NOMO-1 (cell line): ENCODE measurements around the gene ZC3H4.

Experiments
- DNase-seq, 2 experiments: peaks; one replicate each; lab custom pipeline; 2025; ENCODE audit not compliant: unreplicated experiment in 2 of 2; lab: John Stamatoyannopoulos, UW

ZC3H4 gene

DNA sequence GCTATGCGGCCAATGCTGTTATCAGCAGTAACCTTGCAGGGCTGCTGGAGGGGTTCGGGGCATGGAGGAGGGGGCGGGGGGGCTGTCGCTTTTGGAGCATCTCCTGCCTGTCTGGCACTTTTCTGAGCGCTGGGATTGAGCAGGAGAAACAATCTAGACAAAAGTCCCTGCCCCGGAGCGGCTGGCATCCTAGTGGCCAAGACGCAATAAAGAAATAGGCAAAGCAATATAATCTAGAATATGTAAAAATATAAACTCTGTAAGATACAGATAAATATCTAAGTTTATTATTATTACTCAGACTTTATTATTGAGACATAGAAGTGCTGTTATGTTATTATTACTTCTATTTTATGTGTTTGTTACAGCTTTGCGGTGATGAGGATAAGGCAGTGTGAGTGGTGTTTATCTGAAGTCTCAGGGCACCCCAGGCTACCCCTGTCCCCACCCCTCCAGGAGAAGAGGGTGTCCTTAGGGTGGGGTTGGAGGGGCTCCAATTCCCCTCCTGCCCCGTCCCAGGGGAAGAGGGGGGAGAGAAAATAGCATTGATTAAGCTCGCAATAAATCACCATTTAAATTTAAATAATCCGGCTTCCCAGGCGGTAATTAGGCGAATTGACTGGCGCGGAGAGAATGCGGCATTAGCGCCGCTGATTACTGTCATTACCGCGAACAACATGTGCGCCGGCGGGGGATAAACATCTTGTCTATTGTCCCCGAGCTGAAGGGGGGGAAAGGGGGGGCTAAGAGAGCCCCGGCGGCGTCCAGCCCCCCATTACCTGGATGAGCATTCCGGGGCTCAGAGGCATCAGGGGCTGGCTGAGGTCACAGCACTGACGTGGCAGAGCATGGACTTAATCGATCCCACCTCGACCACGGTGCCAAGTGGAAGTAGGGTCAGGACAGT is 90.8 kb downstream of the ZC3H4 start:
- DNase-seq = no peak

DNA sequence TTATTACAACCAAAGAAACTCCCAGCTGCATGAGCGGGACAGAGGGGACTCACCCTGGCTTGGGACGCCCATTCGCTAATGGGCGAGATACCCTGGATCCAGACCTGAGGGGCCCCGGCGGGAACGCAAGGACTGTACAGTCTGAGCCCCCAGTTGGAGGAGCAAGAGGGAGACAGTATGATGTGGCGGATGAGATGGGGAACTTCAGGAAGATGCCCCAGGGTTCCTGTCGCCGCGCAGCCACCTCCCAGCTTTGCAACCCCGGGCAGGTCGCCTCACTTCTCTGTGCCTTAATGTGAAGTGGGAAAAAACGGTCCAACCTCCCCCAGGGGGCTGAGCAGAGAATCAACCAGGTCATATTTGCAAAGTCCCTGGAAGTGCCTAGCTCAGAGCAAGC is 91.4 kb downstream of the ZC3H4 start:
- no peak for DNase-seq

DNA sequence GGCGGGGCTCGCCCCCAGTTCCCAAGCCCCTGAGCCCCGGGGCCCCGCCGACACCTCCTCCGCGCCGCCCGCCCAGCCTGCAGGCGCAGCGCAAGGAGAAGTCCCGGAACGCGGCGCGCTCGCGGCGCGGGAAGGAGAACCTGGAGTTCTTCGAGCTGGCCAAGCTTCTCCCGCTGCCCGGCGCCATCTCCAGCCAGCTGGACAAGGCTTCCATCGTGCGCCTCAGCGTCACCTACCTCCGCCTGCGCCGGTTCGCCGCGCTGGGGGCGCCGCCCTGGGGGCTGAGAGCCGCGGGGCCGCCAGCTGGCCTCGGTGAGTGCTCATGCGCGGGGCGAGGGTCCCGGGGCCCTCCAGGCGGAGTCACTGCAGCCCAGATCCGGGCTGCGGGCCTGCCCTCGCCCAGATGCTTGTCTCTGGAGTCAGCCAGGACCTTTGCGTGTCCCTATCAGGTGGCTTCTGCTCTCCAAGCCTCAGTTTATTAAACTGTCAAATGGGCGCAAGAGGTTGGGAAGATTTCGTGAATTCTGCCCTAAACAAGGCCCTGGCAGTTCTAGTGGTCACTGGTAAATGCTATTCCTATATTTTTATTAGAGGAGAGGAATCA is 91.9 kb downstream of the ZC3H4 start:
- no peak for DNase-seq

DNA sequence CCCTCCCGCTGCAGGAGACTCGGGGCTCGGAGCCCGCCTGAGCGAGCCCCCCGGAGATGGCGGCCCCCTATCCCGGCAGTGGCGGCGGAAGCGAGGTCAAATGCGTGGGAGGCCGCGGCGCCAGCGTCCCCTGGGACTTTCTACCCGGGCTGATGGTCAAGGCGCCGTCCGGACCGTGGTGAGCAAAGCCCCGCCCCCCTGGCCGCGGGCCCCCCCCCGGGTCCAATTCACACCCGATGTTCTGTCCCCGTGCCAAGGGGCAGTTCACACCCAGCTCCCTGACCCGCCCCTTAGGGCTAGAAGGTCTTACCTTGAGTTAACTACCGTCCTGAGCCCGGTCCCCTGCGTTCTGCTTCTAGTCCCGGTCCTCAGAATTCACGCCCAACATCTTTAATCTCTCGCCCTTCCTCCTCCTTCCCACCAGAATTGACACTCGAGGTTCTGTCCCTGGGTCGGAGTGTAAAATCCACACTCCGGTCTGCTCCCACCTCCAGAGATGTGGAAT is 92.5 kb downstream of the ZC3H4 start:
- no peak for DNase-seq

DNA sequence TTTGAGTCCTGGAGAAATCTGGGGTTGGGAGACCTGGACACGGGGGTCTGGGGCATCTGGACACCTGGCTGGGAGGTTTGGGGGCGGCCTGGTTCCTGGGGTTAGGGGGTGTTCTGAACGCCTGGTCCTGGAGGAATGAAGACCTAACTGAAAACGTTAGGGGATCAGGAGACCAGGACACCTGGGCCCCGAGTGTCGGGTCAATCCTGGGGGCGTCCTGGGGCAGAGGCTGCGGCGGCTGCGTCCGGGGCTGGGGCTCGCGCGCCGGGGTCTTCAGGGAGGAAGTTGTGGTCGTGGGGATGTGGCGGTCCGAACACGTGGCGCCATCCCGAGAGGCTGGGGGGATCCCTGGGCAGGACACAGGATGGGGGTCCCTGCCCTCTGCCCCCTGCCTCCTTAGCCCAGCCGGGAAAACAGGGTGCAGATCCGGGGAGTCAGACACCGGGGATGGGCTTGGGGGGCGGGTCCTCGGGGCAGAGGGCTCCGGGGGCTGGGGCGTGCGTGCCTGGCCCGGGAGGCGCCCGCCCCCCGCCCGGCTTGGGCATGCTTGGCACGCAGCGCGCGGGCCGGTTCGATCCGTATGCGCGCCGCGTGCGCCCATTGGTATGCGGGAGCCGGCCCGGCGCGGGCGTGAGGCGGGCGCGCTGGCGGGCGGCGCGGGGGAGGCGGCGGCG is 93.3 kb downstream of the ZC3H4 start:
- no peak for DNase-seq

DNA sequence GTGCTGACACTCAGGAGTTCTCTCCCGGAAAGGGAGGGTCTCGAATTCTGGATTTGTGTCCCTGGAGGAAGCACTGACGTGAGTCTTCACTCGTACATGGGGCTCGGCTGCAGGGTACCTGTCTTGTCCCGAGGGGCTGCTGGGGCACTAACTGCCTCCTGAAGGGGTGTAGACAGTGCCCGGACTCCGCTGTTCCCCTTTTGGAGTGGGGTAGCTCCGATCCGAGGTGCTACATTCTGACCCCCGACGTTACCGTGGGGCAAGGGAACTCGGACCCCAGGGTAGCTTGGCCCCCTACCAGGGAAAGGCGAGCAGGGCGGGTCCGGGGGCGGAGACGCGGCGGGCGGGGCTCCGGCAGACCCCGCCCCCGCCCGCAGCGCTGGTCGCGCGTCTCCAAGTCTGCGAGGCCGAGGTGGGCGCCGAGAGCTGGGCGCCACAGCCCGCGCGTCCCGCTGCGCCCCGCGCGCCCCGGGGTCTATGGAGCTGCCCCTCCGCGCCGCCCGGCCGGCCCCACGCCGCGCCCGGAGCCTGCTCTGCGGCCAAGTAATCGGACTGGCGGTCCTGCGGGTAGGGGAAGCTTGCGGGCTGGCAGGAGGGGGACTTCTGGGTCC is 94.0 kb downstream of the ZC3H4 start, which contains the start of gene NPAS1:
NPAS1 (plus strand) TSS at position 407 of the 611 bp plus-strand sequence. CDS start 1,211 bp downstream, outside the sequence.
- no peak for DNase-seq

DNA sequence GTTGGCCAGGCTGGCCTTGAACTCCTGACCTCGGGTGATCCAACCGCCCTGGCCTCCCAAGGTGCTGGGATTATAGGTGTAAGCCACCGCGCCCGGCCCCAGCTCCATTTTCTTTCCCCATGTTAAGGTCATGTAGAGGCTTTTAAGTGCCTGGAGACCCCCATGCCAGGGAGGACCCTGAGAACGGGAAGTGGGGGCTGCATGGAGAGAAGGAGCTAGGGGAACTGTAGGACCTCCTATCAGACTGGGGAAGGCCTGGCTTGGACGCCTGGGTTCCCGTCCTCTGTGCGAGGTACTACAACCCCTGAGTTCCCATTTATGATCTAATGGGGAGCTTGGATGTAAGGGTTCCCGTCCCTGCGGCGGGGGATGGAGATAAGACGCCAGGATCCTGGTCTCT is 94.7 kb downstream of the ZC3H4 start:
- DNase-seq = no peak
